Left lung (tissue), 10 donors: ENCODE data around the gene FHAD1. TPM values are rescaled to one million over a fixed set of nuclear protein-coding genes. Genes with fewer than 3 reads are reported as not detected.

Experiments
- ATAC-seq: fragments of 200-7000 bp; cut with Tn5 transposase; one replicate; pipeline ENCODE4 v1.9.1; 2020; ENCODE audit warnings: moderate library complexity
- DNase-seq, 4 donors: peaks; one replicate each; pipeline ENCODE4 v3.0.0-alpha.2; 2013 to 2020
- H3K27ac ChIP-seq, 2 donors: fragments of 200-600 bp; sonication (generic) in 1 of 2; one replicate each; pipeline versions ENCODE4 v1.5.0 to v1.8.0; 2020 to 2021
- H3K27me3 ChIP-seq, 2 donors: fragments of 200-600 bp; sonication (generic) in 1 of 2; one replicate each; pipeline versions ENCODE4 v1.5.0 to v1.8.0; 2020 to 2021
- H3K36me3 ChIP-seq, 2 donors: fragments of 200-600 bp; sonication (generic) in 1 of 2; one replicate each; pipeline versions ENCODE4 v1.5.0 to v1.8.0; 2020 to 2021
- H3K4me1 ChIP-seq, 2 donors: fragments of 200-600 bp; one replicate each; pipeline ENCODE4 v1.8.0; 2021
- H3K4me3 ChIP-seq, 2 donors: fragments of 200-600 bp; sonication (generic) in 1 of 2; one replicate each; pipeline versions ENCODE4 v1.5.0 to v1.8.0; 2020 to 2021; ENCODE audit warnings: mild to moderate bottlenecking in 1 of 2
- H3K9me3 ChIP-seq, 2 donors: fragments of 200-600 bp; sonication (generic) in 1 of 2; one replicate each; pipeline versions ENCODE4 v1.5.0 to v1.8.0; 2020 to 2021
- intact Hi-C, 2 donors: fragments of 100-400 bp; cut with DNase I; formaldehyde crosslinking; loops; one replicate each; pipeline versions ENCODE4 v1.11.2 to v1.14.2; 2022
- polyA plus RNA-seq, 6 donors: library from polyadenylated mRNA; unstranded; fragments of 120-200 nt; gene quantifications; one replicate each; pipeline ENCODE4 v1.2.1, GENCODE V29; 2013; ENCODE audit not compliant: insufficient read length in 6 of 6
- total RNA-seq, 2 donors: library from RNA; stranded (reverse); fragmentation: NEBNext Ultra II Directional; extraction: Animal tissue kit (Norgen Biotek cat#: 25700); gene quantifications; one replicate each; pipeline ENCODE4 v1.2.1, GENCODE V29; 2021
- TF ChIP-seq, protein P1 (sequence below), 2 donors: fragments of 200-600 bp; sonication (generic) in 1 of 2; IDR thresholded peaks; one replicate each; pipeline versions ENCODE4 v1.5.0 to v1.8.0; 2021; ENCODE audit warnings: antibody characterized with exemption in 2 of 2
- donor health status: DM: no; HTN: yes; CAD: no.
- donor health status: DM: no; HTN: no; CAD: no.

FHAD1 gene
- total and polyA plus RNA-seq, 8 donors: 1.1 to 8.5 (median 3.9) TPM

DNA sequence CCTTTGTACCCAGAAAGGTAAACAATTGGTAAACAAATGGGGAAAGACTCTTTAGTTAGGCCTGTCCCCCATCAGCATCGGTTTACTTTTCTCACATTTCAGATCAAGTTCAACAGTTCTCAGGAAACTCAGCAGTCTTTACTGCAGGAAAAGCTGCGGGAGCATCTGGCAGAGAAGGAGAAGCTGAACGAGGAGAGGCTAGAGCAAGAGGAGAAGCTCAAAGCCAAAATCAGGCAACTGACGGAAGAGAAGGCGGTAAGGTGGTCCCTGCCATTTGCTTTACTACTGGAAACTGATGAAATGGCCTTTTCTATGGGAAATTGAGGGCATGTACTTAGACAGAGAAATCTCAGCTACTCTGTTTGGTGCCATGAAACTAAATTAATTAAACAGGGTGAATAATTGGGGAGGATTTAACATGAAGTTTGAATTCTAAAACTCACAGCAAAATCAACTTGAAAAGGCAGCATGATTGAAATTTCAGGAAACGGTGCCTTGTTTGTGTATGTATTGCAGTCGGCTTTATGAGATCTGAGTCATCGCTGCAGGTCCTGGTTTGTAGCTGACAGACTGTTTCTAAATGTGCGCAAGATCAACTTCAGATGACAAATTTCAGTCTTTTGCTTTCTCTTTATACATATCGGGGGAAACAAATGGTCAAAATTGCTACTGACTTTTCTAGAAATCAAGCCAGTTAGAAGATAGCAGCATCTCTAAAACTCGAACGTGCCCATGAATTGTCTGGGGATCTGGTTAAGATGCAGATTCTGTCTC, 94.8 kb downstream of the FHAD1 start:
- Histone ChIP-seq H3K4me3 (no peak overlapping the region), H3K27me3 (peaks cover 0 to 14% of the 10 kb centered on the region in 2 donors), H3K9me3 (no peaks in the 10 kb centered on the region), H3K36me3 (no peaks in the 10 kb centered on the region), H3K4me1 (peaks cover 4 to 37% of the 10 kb centered on the region in 2 donors), H3K27ac (no peak overlapping the region)
- TF ChIP-seq, protein P1, sequence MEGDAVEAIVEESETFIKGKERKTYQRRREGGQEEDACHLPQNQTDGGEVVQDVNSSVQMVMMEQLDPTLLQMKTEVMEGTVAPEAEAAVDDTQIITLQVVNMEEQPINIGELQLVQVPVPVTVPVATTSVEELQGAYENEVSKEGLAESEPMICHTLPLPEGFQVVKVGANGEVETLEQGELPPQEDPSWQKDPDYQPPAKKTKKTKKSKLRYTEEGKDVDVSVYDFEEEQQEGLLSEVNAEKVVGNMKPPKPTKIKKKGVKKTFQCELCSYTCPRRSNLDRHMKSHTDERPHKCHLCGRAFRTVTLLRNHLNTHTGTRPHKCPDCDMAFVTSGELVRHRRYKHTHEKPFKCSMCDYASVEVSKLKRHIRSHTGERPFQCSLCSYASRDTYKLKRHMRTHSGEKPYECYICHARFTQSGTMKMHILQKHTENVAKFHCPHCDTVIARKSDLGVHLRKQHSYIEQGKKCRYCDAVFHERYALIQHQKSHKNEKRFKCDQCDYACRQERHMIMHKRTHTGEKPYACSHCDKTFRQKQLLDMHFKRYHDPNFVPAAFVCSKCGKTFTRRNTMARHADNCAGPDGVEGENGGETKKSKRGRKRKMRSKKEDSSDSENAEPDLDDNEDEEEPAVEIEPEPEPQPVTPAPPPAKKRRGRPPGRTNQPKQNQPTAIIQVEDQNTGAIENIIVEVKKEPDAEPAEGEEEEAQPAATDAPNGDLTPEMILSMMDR (IDR thresholded peaks at IDR 0.05): no peak
- DNase-seq (no peak), ATAC-seq (no peak)
- intact Hi-C loops: no loop called here

DNA sequence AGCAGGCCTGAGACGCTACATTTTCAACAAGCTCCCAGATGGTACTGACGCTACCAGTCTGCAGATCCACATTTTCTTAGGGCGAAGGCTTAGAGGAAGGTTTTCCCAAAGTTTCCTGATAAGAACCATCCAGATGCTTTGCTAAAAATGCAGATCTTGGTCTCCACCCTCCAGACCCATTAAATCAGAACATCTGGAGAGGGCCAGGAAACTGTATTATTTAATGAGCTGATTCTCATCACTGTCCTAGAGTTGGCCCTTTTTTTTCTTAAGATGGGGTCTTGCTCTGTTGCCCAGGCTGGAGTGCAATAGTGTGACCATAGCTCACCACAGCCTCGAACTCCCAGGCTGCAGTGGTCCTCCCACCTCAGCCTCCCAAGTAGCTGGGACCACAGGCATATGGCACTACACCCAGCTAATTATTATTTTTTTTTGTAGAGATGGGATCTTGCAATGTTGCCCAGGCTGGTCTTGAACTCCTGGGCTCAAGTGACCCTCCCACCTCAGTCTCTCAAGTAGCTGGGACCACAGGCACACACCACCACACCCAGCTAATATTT, 95.5 kb downstream of the FHAD1 start:
- Histone ChIP-seq H3K4me1 (peaks cover 4 to 30% of the 10 kb centered on the region in 2 donors), H3K27ac (no peak overlapping the region), H3K4me3 (no peak overlapping the region), H3K9me3 (no peaks in the 10 kb centered on the region), H3K27me3 (peaks cover 0 to 14% of the 10 kb centered on the region in 2 donors), H3K36me3 (no peaks in the 10 kb centered on the region)
- intact Hi-C loops: no loop called here
- ATAC-seq (no peak), DNase-seq (no peak)
- TF ChIP-seq, protein P1 (IDR thresholded peaks at IDR 0.05): no peak

DNA sequence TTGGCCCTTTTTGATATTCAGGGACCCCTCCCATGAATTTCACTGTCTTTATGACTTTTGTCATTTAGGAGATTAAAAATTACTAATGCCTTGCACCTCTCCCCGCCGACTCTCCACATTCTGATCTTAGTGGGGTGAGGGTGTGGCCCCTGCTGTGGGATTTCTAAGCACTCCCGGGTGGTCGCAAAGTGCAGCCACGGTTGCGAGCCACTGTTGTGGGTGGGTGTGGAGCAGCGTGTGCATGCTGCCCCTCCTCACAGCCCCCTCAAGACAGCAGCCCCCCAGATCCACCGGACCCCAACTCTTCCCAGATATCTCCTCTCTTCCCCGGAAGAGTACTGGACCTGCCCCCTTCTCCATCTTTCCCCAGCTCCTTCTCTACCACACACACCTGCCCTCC, 96.1 kb downstream of the FHAD1 start:
- Histone ChIP-seq H3K36me3 (no peaks in the 10 kb centered on the region), H3K4me1 (peaks cover 0 to 27% of the 10 kb centered on the region in 2 donors), H3K27me3 (peaks cover 0 to 14% of the 10 kb centered on the region in 2 donors), H3K9me3 (no peaks in the 10 kb centered on the region), H3K4me3 (no peak overlapping the region), H3K27ac (no peak overlapping the region)
- TF ChIP-seq, protein P1 (IDR thresholded peaks at IDR 0.05): no peak
- no peak for ATAC-seq
- intact Hi-C loops: no loop called here
- no peak for DNase-seq

DNA sequence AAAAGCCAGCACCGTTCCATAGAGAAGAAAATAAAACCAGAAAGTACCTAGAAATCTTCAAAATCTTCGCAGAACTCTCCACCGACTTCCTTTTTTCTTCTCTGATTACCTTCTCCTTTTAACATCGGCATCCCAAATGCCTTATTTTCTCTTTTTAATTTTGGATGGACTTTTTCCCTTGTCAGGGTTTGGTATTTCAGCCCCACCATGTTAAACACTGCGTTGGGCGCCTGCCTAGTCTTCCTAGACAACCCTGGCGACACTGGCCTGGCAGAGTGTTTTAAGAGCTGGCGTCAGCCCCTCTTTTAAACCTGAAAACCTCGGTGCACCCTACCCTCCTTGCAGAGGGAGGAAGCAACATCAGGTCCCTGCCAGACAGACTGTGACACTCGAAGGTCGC, 96.7 kb downstream of the FHAD1 start:
- intact Hi-C loops: no loop called here
- H3K27ac ChIP-seq: no peak overlapping the region
- DNase-seq: peak in 1 of 4 donors; percentile 62

DNA sequence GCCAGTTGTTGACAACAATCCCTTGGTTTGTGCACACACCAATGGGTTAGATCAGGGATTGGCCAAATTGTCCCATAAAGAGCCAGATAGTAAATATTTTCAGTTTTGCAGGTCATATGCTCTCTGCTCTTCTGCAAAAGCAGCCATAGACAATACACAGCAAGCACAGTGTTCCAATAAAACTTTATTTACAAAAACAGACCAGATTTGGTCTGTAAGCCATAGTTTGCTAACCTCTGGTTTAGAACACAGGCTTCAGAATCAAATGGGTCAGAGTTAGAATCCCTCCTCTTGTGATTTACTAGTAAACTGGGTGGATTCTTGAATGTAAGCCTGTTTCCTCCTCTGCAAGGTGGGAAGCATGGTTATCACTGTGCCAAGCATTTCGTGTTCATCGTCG, 97.4 kb downstream of the FHAD1 start:
- intact Hi-C loops: no loop called here

More for the DNA sequence above, 96.7 kb downstream of the FHAD1 start:
- Histone ChIP-seq H3K4me1 (peaks cover 0 to 27% of the 10 kb centered on the region in 2 donors), H3K36me3 (no peaks in the 10 kb centered on the region), H3K4me3 (no peak overlapping the region), H3K27me3 (peaks cover 0 to 14% of the 10 kb centered on the region in 2 donors), H3K9me3 (no peaks in the 10 kb centered on the region)
- TF ChIP-seq, protein P1 (IDR thresholded peaks at IDR 0.05): no peak
- ATAC-seq: no peak

More for the DNA sequence above, 97.4 kb downstream of the FHAD1 start:
- TF ChIP-seq, protein P1 (IDR thresholded peaks at IDR 0.05): no peak
- no peak overlapping the region for H3K27ac ChIP-seq
- no peaks in the 10 kb centered on the region for H3K36me3 ChIP-seq
- ATAC-seq: no peak
- H3K27me3 ChIP-seq: peaks cover 0 to 14% of the 10 kb centered on the region in 2 donors
- H3K9me3 ChIP-seq: no peaks in the 10 kb centered on the region
- DNase-seq: no peak
- H3K4me3 ChIP-seq: no peak overlapping the region
- H3K4me1 ChIP-seq: peaks cover 0 to 27% of the 10 kb centered on the region in 2 donors
